PFSK-1 (cell line): Measurements from ENCODE around the gene IPO11.

Source experiments
- POLR2AphosphoS5 ChIP-seq: IDR thresholded peaks from 2 replicates; pipeline ENCODE4 v1.6.1; 2012; ENCODE audit warnings: low read depth, mild to moderate bottlenecking, control low read depth, low read length, moderate library complexity
- TAF1 ChIP-seq: IDR thresholded peaks from 2 replicates; pipeline ENCODE4 v1.6.1; 2012; ENCODE audit warnings: low read length, control low read depth, borderline replicate concordance; ENCODE audit not compliant: insufficient read depth

- TF ChIP-seq POLR2AphosphoS5 (no peak), TAF1 (no peak)
These were observed 237.6 kb downstream of the IPO11 start for GRCh38 chr5:62650197-62650596.
